HG03025 (cell line): ENCODE data around the gene TBX21.
A peak's percentile ranks its signal among the peaks of the same experiment; 100 is the strongest.
"Not testable (repeated sequence)": the region's sequence is repeated elsewhere in the genome, so short reads cannot be mapped to it uniquely, and the experiment has no call there.

Source experiments
- ATAC-seq: cut with Tn5 transposase; IDR thresholded peaks from one replicate; pipeline ENCODE4 v1.9.1; 2021; ENCODE audit warnings: mild to moderate bottlenecking, moderate library complexity; ENCODE audit not compliant: unreplicated experiment, low FRiP score

Gene TBX21

DNA sequence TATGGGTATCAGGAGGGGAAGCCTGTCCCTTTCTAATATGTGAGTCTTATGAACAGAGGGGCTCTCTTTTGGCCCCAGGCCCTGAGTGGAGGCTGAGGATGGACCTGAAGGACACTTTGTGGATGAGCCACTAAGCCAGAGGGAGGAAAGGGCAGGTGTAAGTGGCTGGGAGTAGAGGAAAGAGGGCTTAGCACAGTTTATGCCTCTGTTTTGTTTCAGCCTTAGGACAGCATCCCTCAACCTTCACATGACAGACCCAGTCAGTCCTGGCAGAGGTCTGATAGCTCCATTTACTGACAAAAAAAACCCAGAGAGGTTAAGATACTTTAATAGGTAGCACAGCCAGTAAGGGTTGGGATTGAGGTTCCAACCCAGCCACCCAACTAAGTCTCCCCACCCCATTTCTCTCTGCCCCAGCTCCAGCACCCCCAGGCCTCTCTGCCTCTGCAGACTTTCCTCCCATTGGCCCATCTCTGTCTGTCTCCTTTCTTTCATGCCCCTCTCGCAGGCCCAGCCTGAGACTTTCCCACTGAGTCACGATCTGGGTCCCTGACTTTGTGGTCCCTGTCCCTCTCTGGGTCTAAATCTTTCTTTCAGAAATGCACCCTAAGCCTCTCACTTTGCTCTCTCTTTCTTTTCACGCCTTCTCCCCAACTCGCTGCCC, 4.7 kb upstream of the TBX21 start:
- ATAC-seq: no peak

DNA sequence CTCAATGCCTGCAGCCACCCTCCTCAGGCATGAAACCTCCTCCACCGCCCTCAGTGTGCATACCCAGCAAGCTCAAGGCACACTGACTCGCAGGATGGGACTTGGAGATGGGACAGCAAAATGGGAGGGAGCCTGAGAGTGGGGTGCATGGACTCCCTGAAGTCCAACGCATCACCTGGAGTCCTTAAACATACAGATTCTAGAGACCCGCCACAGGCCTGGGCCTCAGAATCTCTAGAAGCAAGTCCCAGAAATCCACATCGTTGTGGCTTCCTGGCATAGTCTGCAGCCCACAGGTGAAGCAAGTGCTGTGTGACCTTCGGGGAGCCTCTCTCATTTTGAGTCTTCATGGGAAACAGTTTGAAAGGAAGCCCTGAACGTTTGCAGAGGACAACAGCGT, 3.6 kb upstream of the TBX21 start:
- ATAC-seq: no peak

DNA sequence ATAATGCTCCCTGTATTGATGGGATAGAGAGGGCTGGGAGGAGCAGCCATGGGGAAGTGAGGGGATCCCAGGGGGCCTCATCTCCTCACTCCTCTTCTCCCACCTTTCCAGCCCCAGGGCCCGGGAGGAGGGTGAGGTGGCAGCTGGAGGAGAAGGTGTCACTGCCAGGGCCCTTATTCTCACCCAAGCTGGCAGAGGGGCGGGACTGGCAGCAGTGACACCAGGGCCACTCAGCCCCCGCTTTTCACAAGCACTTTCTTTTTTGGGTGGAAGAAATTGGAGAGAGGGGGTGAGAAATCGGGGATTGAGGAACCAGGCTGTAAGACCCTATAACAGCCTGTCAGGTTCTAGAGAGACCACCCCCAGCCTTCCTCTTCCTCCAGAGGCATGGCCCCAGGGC, 2.4 kb upstream of the TBX21 start:
- no peak for ATAC-seq

DNA sequence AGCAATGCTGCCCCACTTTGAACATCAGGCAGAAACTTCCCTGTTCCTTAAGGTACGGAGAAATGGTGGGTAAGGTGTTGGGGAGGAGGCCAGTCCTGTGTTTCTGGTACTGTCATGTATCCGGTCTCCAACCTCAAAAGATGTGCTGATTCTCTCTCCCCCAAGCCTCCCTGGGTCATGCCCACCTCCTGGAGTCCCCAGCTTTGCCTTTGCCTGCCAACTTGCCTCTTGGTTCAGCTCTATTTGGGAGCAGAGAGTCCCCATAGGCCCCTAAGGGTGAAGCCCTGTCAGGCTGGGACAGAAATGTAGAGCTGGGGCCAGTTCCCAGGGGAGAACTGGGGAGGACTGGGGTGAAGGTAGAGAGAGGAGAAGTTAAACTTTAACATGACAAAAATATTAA, 1.6 kb upstream of the TBX21 start:
- no peak for ATAC-seq

DNA sequence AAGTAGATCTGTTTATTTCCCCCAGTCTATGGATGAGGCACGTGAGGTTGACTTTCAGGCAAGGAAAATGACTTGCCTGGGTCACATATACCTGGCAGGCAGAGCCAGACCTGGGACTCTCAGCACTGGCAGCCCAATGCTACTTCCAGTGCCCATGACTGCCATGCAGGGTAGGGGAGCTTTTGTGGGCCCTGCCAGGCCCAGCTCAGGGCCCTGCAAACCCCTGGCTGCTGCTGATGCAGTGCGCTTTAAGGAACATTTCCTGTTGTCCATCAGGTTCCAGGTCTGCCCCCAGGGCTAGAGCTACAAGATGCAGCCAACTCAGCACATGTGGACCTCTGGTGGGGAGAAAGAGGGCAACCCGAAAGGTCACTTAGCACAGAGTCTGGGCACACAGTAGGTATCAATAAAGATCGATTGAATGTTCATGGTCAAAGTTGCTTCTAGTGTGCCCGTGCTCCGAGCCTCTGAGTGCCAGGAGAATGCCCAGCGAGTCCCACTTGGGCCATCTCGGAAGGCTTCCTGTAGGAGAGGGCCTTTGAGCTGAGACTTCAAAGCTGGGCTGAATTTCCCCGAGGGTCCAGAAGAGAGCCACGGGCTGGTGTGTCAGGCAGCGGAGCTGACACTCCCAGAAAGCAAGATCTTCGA, 513 bp upstream of the TBX21 start:
- ATAC-seq: no peak

DNA sequence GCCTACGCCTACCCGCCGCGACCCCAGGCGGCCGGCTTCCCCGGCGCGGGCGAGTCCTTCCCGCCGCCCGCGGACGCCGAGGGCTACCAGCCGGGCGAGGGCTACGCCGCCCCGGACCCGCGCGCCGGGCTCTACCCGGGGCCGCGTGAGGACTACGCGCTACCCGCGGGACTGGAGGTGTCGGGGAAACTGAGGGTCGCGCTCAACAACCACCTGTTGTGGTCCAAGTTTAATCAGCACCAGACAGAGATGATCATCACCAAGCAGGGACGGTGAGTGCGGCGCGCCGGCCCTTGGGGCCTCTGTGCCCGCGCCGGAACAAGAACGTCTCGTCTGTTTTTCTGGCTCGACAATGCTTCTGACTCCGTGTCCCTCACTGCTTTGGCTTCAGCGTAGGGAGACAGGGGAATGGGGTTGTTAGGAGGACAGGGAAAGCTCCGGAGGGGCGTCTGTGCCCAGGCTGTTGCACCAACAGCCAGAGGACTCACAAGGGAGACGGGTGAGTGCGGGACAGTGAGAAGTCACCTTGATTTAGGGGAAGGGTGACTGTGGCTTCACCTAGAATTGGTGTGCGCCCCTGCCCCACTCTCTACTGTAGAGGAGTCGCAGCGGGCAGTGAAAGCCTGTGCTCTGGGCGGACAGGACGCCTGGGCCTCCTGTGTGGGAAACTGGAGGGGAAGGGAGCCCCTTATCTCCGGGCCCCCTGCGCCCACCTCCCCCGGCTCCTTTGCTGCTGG, 806 bp downstream of the TBX21 start:
- ATAC-seq: peak; percentile 22

DNA sequence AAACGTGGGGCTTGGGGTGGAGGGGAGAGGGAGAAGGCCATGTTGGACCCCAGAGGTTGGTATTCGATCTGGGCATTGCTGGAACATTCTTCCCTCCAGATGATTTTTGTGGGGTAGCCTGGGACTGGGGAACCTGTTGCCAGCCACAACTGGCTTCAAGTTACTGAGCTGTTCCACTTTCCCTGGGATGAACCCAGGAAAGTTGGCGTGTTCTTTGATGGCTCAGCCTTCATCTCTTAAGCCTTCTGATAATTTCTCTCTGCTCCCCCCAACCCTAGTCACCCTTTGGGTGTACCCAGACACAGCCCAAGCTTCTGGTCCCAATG, 2.1 kb downstream of the TBX21 start:
- ATAC-seq: no peak

DNA sequence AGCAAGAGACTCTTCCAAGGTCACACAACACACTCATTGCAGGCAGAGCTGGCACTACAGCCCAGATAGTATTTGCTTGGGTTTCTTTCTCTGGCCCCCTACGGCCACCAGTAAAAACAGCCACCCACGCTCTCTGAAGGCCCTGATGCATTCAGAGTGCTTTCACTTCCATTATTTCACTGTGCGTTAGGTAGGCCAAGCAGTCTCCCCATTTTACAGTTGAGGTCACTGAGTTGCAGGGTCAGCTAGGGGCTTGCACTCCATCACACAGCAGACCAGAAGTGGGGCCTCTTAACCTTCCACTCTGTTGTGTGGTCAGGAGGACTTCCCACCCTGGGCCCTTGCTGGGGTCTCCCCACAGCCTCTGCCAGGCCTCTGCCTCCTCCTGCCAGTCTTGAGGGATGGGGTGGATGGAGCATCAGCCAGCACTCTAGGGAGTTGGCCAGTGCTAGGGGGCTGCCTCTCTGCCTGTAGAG, 2.5 kb downstream of the TBX21 start:
- no peak for ATAC-seq

DNA sequence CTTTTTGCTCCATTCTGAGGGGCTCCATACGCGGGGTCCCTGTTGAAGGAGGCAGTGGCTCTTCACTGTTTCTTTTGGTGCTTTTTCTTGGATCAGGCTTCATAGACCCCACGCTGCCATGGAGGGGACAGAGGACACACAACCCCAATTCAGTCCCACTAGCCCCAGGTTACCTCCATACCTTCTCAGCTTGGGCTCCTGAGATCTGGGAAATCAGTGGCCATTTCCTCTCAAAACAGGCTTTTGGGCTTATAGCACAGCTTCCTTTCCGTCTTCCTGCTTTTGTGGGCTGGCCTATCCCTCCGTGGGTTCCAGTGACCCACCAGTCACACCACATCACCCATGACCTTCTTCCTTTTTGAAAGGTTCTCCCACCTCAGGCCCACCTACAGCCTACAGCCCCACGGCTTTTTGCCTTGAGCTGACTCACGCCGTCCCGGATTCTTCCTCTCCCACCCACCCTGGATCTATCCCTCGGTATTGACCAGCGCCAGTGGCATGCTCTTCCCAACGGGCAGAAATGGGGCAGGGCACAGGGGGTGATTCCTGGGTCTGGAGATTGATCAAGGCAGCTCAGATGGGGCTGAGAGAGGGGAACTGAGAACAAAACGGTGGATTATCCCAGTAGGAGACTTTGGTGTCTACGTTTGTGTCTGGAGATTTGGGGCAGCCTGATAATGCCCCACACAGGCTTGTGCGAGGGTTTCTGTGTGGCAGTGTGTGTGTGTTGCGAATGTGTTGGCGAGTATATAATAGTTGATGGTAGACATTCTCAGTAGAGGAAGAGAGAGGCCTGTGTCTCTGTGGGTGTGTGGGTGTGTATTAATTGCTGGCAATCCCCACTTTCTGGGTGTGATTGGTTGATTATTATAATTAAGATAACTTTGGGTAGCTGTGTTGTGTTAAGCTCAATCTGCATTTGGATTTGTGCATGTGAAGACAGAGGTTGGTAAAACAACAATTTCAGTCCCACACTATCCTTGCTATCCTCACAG, 3.8 kb downstream of the TBX21 start:
- ATAC-seq: no peak

DNA sequence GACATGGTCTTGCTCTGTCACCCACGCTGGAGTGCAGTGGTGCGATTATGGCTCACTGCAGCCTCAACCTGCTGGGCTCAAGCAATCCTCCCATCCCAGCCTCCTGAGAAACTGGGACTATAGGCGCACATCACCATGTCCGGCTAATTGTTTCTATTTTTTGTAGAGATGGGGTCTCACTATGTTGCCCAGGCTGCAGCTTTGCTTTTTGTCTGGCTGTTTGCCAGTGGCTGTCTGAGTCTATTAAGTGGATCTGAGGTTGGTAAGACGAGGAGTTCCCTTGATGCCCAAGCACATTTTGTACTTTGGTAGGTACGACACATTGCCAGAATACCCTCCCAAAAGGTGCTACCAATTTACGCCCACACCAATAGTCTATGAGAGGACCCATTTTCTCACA, 5.1 kb downstream of the TBX21 start:
- no peak for ATAC-seq

DNA sequence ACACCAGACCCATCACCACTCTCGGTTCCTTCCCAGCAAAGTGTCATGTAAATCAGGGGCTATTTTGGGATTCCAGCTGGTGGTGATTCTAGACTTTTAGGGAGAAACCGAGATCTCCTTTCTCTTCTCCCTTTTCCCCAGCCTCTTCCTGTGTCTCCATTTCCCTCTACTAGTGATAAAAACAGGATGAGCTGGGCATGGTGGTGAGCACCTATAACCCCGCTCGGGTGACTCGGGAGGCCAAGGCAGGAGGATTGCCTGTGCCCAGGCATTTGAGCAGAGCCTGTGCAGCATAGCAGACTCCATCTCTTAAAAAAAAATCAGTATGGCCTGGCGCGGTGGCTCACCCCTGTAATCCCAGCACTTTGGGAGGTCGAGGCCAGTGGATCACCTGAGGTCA, 6.1 kb downstream of the TBX21 start:
- ATAC-seq: no peak

DNA sequence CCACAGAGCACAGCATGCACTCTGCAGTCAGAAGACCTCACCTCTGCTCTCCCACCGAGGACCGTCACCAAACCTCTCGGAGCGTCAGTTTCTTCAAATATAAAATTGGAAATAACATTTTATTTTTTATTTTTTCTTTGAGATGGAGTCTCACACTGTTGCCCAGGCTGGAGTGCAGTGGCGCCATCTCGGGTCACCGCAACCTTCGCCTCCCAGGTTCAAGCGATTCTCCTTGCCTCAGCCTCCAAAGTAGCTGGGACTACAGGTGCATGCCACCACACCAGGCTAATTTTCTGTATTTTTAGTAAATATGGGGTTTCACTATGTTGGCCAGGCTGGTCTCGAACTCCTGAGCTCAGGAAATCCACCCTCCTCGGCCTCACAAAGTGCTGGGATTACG, 6.9 kb downstream of the TBX21 start:
- ATAC-seq: not testable (repeated sequence)

DNA sequence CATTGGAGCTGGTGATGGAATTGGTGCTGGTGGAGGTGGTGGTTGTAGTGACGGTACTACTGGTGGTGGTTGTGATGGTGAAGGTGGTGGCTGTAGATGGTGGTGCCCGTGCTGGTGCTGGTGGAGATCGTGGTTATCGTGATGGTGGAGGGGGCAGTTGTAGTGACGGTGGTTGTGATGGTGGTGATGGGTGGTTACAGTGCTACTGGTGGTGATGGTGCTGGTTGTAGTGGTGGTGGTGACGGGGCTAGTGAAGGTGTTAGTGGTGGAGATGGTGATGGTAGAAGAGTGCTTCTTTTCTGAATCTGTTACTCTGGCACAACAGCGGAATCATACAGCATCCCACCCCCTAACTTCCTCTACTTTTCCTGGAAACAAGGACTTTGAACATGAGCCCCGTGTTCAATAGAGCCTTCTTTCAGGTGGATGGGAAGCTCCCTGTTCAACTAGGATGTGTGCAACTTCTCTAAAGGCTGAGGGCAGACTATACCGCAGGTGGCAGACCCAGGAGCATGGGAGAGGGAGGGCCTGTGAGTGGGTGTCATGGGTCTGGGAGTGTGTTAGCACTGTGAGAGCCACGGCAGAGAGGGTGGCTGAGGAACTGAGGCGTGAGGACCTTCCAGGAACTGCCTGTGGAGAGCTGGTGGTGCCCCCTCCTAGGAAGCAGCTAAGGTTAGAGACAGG, 8.2 kb downstream of the TBX21 start:
- no peak for ATAC-seq

DNA sequence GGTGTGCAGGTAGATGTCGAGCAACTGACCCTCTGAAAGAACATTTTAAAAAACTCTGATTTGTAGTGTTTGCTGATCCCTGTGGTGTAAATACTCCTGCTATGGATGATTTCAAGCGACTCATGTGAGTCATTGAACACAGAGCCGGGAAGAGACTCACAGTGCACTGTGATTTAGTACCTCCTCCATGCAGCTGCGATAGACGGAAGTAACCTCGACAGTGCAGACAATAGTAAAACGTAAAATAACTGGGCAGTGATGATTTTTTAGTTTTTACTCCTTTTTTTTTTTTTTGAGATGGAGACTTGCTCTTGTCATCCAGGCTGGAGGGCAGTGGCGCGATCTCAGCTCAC, 8.7 kb downstream of the TBX21 start:
- ATAC-seq: no peak

DNA sequence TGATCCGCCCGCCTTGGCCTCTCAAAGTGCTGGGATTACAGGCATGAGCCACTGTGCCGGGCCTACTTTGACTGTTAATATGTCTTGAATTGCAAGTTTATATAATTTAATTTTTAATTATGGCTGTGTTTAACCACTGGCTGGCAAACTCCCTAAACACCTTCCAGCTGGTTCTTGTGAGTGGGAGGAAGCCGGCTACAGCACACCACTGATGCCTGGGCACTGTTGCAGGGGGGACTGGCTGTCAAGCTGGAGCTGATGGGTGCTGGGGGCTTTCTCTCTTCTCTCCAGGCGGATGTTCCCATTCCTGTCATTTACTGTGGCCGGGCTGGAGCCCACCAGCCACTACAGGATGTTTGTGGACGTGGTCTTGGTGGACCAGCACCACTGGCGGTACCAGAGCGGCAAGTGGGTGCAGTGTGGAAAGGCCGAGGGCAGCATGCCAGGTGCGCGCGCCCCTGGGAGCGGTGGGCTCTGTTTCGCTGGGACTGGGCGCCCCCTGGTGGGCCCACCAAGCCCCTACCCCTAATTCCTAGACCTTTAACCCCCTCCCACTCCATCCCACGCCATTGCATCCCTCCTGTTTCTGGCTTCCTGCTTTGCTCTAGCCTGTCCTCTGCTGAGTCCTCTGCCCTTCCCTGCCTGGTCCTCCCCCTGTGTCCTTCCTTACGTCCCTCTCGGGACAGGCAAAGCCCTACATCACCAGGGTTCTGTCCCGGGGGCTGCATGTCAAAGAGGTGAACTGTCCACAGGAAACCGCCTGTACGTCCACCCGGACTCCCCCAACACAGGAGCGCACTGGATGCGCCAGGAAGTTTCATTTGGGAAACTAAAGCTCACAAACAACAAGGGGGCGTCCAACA, 9.5 kb downstream of the TBX21 start:
- no peak for ATAC-seq

DNA sequence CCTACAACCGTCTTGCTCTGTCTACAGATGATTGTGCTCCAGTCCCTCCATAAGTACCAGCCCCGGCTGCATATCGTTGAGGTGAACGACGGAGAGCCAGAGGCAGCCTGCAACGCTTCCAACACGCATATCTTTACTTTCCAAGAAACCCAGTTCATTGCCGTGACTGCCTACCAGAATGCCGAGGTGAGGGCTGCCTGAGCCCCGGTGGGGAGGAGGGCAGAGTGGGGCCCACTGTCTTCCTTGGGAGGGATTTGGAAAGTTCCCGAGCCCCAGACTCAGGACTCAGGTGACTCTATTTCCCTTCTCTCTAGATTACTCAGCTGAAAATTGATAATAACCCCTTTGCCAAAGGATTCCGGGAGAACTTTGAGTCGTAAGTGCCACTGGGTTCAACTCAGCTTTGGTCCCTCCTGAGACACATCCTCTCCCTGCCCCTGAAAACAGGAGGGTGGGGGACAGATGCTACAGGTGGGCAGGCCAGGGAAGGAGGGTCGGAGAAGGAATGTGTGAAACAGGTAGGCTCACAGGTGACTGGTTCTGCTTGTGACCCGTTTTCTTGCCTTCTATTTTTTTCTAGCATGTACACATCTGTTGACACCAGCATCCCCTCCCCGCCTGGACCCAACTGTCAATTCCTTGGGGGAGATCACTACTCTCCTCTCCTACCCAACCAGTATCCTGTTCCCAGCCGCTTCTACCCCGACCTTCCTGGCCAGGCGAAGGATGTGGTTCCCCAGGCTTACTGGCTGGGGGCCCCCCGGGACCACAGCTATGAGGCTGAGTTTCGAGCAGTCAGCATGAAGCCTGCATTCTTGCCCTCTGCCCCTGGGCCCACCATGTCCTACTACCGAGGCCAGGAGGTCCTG, 11.4 kb downstream of the TBX21 start:
- no peak for ATAC-seq

DNA sequence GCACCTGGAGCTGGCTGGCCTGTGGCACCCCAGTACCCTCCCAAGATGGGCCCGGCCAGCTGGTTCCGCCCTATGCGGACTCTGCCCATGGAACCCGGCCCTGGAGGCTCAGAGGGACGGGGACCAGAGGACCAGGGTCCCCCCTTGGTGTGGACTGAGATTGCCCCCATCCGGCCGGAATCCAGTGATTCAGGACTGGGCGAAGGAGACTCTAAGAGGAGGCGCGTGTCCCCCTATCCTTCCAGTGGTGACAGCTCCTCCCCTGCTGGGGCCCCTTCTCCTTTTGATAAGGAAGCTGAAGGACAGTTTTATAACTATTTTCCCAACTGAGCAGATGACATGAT, 12.0 kb downstream of the TBX21 start:
- no peak for ATAC-seq

DNA sequence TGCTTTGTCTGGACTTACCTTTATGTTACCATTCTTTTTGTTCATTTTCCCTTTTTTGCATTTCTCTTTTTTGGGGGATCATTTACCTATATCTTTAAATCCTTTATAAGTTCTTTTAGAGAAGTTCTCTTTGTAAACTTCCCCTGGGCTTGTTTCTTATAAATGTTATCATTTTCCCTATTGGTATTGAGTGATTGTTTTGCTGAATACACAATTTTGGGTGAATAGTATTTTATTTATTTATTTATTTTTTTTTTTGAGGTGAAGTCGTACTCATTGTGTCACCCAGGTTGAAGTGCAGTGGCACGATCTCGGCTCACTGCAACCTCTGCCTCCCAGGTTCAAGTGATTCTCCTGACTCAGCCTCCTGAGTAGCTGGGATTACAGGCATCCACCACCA, 18.4 kb downstream of the TBX21 start:
- ATAC-seq: no peak

DNA sequence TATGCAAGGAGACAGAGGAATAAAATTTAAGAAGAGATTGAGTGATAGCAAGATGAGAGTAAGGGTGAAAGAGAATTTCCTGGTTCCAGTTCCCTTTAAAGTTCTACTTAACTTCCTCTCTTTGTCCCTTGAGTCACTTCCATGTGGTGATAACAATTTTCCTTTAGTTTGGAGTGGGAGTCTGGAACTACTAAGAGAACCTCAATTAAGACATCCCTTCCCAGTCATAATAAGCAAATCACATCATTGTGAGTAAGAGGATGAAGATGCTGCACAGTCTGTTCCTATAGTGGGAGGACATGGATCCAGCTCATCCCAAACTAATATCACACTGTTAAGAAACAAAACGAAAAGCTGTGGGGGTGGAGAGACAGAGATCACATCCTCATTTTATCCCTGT, 24.4 kb downstream of the TBX21 start:
- no peak for ATAC-seq
